Body of pancreas (tissue), 4 donors: Measurements from ENCODE around the gene GATAD2A. TPM values are rescaled to one million over a fixed set of nuclear protein-coding genes. Genes with fewer than 3 reads are reported as not detected.

ENCODE experiments used
- ATAC-seq: fragments of 150-250 bp; one replicate; pipeline ENCODE4 v1.9.1; 2016
- DNase-seq, 4 donors: peaks; one replicate each; pipeline ENCODE4 v3.0.0-alpha.2; 2019
- H3K27ac ChIP-seq, 4 donors: fragments of 200-600 bp; sonication (generic); 1 replicate in 3 of 4; 2 replicates in 1 of 4; pipeline versions ENCODE4 v1.5.1 to v1.6.1; 2016 to 2019; ENCODE audit warnings: mild to moderate bottlenecking in 1 of 4, mixed read lengths in 1 of 4, moderate library complexity in 1 of 4
- H3K27me3 ChIP-seq, 2 donors: fragments of 200-600 bp; sonication (generic); one replicate each; pipeline ENCODE4 v1.6.0; 2016; ENCODE audit warnings: mild to moderate bottlenecking in 1 of 2
- H3K36me3 ChIP-seq, 2 donors: fragments of 200-600 bp; sonication (generic); replicated peaks in 1 of 2; 2 replicates each; pipeline ENCODE4 v1.5.1; 2016; ENCODE audit warnings: low read depth in 2 of 2; ENCODE audit not compliant: insufficient read depth in 1 of 2
- H3K4me1 ChIP-seq: fragments of 200-600 bp; sonication (generic); one replicate; pipeline ENCODE4 v1.6.0; 2016
- H3K4me3 ChIP-seq, 2 donors: fragments of 200-600 bp; sonication (generic); 1 replicate in 1 of 2; 2 replicates in 1 of 2; pipeline ENCODE4 v1.5.1; 2016 to 2019
- H3K9me3 ChIP-seq, 3 donors: fragments of 200-600 bp; sonication (generic); 1 replicate in 2 of 3; 2 replicates in 1 of 3; pipeline ENCODE4 v1.5.1; 2016
- CTCF ChIP-seq, 7 experiments: fragments of 450-650 bp in 4 of 7; fragments of 200-600 bp in 3 of 7; sonication (generic) in 3 of 7; IDR thresholded peaks; one replicate each; pipeline ENCODE4 v1.5.1; 2016 to 2019; ENCODE audit warnings: antibody characterized with exemption in 7 of 7
- POLR2A ChIP-seq, 3 donors: fragments of 450-650 bp; IDR thresholded peaks; one replicate each; pipeline ENCODE4 v1.6.1; 2016; ENCODE audit warnings: antibody characterized with exemption in 3 of 3, mild to moderate bottlenecking in 2 of 3
- whole genome bisulfite sequencing, 2 donors: methylation state at CpG; one replicate each; pipeline ENCODE4 v1.1.5; 2017; 5-methylcytosine and 5-hydroxymethylcytosine counted together
- intact Hi-C: fragments of 100-400 bp; cut with DNase I; formaldehyde crosslinking; loops from one replicate; pipeline ENCODE4 v1.15.1; 2023
- total RNA-seq, 2 donors: library from RNA; depleted of rRNA; stranded (reverse); fragments of >200 nt; gene quantifications; one replicate each; pipeline ENCODE4 v1.1.0, GENCODE V29; 2016

The GATAD2A gene
- total RNA-seq, 2 donors from 2014 or later: 30.0 to 35.8 TPM

DNA sequence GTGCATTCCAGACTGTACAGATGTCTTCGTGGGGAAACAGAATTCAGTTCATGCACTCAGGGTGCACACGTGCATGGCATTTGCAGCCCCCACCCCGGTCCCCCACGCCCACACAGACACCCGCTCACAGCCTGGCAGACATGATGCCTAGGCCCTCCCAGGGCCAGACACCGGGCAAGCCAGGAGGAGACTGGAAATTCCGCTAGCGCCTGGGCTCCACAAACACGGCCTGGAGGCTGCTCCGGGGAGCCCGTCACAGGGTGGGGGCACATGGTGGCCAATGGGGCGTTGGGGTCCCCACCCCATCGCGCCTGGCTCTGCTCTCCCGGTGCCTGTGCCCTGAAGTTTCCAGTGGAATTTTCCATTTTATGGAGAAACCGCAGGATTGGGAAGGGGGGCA, 136.1 kb downstream of the GATAD2A start:
- Histone ChIP-seq H3K4me3 (no peak overlapping the region), H3K27me3 (peaks cover 0 to 30% of the 10 kb centered on the region in 2 donors), H3K27ac (no peak overlapping the region), H3K4me1 (peaks cover 28% of the 10 kb centered on the region), H3K36me3 (no peaks in the 10 kb centered on the region), H3K9me3 (no peaks in the 10 kb centered on the region)
- intact Hi-C loops: no loop called here
- DNase-seq (no peak), ATAC-seq (no peak)
- 74 to 76% methylated on average over 5 to 15 of the region's 16 CpGs for WGBS, 2 donors
- no peak for TF ChIP-seq POLR2A (IDR thresholded peaks at IDR 0.05)
- TF ChIP-seq CTCF (IDR thresholded peaks at IDR 0.05): no peak

GRCh38 chr19:19542507-19542906, 137.0 kb downstream of the GATAD2A start:
- peaks cover 0 to 29% of the 10 kb centered on the region in 2 donors for H3K27me3 ChIP-seq
- TF ChIP-seq POLR2A (IDR thresholded peaks at IDR 0.05) (no peak), CTCF (IDR thresholded peaks at IDR 0.05) (no peak)
- no peaks in the 10 kb centered on the region for H3K9me3 ChIP-seq
- ATAC-seq (no peak), DNase-seq (no peak)
- no peak overlapping the region for H3K4me3 ChIP-seq
- 55 to 59% methylated on average over 7 to 12 of the region's 12 CpGs for WGBS, 2 donors
- H3K36me3 ChIP-seq: no peaks in the 10 kb centered on the region
- intact Hi-C loops: no loop called here
- no peak overlapping the region for H3K27ac ChIP-seq
- H3K4me1 ChIP-seq: peaks cover 25% of the 10 kb centered on the region

- no peaks in the 10 kb centered on the region for H3K36me3 ChIP-seq
- peaks cover 19% of the 10 kb centered on the region for H3K4me1 ChIP-seq
- 77 to 80% methylated on average over 2 to 13 of the region's 13 CpGs for WGBS, 2 donors
- intact Hi-C loops: no loop called here
- no peak for DNase-seq
- H3K9me3 ChIP-seq: no peaks in the 10 kb centered on the region
- no peak overlapping the region for H3K4me3 ChIP-seq
- peaks cover 0 to 23% of the 10 kb centered on the region in 2 donors for H3K27me3 ChIP-seq
- no peak overlapping the region for H3K27ac ChIP-seq
- ATAC-seq: no peak
- TF ChIP-seq CTCF (IDR thresholded peaks at IDR 0.05) (no peak), POLR2A (IDR thresholded peaks at IDR 0.05) (no peak)
Measured at GRCh38 chr19:19543101-19543500, 137.6 kb downstream of the GATAD2A start.

GRCh38 chr19:19543640-19544039, 138.2 kb downstream of the GATAD2A start:
- Histone ChIP-seq H3K4me1 (peaks cover 14% of the 10 kb centered on the region), H3K27me3 (peaks cover 0 to 18% of the 10 kb centered on the region in 2 donors), H3K9me3 (no peaks in the 10 kb centered on the region), H3K4me3 (no peak overlapping the region), H3K36me3 (no peaks in the 10 kb centered on the region), H3K27ac (no peak overlapping the region)
- WGBS, 2 donors: 67 to 78% methylated on average over 2 to 11 of the region's 19 CpGs
- ATAC-seq (no peak), DNase-seq (no peak)
- intact Hi-C loops: no loop called here
- TF ChIP-seq CTCF (IDR thresholded peaks at IDR 0.05): no peak
- TF ChIP-seq POLR2A (IDR thresholded peaks at IDR 0.05): no peak

GRCh38 chr19:19544257-19544953, 138.9 kb downstream of the GATAD2A start:
- TF ChIP-seq CTCF (IDR thresholded peaks at IDR 0.05) (no peak), POLR2A (IDR thresholded peaks at IDR 0.05) (no peak)
- peaks cover 0 to 13% of the 10 kb centered on the region in 2 donors for H3K27me3 ChIP-seq
- ATAC-seq (no peak), DNase-seq (no peak)
- intact Hi-C loops: no loop called here
- H3K9me3 ChIP-seq: no peaks in the 10 kb centered on the region
- WGBS, 2 donors: 86 to 87% methylated on average over 26 to 64 of the region's 75 CpGs
- H3K4me1 ChIP-seq: peaks cover 13% of the 10 kb centered on the region
- no peaks in the 10 kb centered on the region for H3K36me3 ChIP-seq
- H3K4me3 ChIP-seq: no peak overlapping the region
- no peak overlapping the region for H3K27ac ChIP-seq
